GM18526 (cell line): ENCODE results near the gene TMEM163.

Source experiments
- POLR2A ChIP-seq: IDR thresholded peaks from 3 replicates; pipeline ENCODE4 v1.6.1; 2011; ENCODE audit not compliant: insufficient read length; ENCODE audit errors: extremely low read depth

TMEM163 gene

GRCh38 chr2:134431838-134432434 is 286.9 kb downstream of the TMEM163 start:
- TF ChIP-seq POLR2A: no peak

DNA sequence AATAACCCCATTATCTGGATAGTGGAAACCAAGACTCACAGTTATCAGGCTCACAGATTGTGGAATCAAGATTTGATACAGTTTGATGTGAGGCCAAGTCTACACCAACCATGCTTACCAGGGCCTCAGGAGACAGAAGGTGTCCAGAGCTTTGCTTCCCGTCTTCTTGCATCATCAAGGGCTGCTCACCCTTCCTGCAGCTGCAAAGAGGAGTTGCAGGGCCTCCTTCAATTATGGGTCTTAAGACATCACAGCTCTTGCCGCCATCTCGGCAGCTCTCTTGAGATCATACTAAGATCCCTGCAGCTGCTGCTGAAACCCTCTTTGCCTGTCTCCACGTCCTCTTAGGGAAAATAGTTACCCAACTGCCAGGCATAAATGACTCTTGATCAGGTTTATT is 288.9 kb downstream of the TMEM163 start:
- TF ChIP-seq POLR2A: no peak

- TF ChIP-seq POLR2A: no peak
Measured at GRCh38 chr2:134426721-134427120, 292.1 kb downstream of the TMEM163 start.

DNA sequence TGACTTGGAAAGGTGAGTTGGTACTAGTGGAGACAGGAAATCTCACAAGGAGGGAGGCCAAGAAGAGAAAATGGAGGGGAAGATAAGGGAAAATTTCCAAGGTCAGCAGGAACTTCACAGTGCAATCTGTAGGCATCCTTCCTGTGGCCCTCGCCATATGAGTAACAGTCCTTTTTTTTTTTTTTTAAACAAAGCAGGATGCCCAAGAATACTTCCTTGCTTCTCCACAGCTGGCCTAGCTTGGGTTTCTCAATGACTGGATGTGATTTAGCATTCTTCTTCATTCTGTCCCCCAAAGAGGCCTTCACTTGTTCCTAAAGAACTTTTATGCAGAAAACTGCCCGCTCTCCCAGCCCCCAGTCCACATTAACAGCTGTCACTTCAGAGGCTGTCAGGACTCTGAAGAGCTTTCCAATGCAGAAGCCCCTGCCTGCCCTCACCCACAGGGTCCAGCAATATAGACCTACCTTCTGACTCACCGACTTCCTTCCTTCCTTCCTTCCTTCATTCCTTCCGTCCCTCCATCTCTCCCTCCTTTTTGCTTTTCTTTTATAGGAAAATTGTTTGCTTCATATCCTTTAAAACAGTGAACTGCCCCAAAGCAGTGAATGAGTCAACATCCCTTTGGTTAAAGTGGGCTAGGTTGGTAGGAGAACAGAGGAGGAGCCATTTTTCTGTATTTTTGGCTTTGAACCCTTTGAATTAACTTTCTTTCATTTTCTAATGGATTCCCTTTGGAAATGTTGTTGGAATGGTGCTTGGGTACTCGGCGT is 292.9 kb downstream of the TMEM163 start:
- TF ChIP-seq POLR2A: no peak

GRCh38 chr2:134421556-134422328 is 297.1 kb downstream of the TMEM163 start:
- TF ChIP-seq POLR2A: no peak

DNA sequence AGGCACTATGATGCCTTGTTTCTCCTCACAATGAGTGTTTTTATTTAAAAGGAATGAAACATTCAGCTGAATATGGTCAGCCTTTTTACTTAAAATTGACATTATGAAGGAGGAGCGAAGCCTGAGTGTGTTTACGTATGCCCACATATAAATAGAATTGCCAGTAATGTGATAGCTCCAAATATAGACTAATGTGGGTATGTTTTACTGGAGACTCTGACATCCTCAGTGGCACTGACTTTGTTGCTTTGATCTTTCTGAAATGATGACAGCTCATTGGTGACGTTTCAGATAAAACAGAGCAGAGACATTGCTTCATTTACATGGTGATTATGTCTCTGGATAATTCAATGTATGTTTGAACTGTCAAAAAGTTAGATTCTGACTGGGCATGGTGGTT is 297.9 kb downstream of the TMEM163 start:
- TF ChIP-seq POLR2A: no peak

DNA sequence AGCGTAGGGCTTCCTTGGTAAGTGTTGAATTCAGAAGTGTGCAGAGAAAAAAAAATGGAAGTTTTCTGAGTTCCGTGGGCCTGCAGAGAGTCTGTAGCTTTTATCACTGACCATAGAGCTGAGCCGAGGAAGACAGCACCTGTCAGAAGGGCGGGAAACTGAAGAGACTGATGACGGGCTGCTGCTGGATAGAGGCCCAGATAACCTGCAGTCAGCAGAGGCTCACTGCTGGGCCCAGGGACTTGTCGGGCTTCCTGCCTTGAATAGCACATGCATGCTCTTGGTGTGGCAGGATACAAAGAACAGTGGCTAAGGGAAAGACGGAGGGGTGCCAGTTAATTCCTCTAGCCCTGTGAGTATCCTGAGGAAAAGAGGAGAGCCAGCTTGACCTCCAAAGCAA is 298.5 kb downstream of the TMEM163 start:
- TF ChIP-seq POLR2A: no peak

DNA sequence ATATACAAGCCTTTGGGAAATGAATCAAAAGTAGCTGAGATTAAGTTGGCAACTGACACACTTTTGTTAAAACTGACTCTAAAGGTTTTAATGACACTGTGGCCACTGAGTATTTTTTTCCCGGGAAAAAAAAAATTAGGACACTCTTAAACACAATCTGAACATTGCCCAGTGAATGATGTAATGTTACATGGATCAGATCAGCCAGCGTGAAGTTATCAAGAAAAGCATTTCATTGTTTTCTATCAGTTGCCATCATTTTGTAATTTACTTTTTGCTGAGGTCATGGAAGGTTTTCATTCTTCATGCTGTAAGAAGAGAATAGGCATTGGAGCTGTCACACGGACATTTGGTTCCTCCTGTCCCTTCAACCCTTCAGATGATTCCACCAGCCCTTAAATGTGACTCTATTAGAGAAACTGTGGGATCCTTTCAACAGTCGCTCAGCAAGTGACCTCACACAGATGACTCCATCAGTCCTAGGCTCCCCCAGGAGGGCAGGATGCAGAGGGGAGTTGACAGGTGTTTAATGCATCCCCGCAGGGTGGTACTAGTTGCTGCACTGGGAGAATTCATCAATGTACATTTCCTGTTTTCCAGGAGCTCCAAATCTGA is 300.7 kb downstream of the TMEM163 start:
- TF ChIP-seq POLR2A: no peak

DNA sequence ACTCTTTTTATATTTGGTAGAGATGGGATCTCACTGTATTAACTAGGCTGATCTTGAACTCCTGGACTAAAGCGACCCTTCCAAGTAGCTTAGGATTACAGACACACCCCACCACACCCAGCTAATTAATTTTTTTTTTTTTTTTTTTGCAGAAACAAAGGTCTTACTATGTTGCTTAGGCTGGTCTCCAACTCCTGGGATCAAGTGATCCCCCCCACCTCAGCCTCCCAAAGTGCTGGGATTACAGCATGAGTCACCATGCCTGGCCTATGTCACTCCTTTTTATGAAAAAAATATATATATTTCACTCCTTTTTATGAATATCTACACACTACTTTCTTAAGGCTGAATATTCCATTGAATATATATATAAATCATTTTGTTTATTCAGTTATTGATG is 302.2 kb downstream of the TMEM163 start:
- TF ChIP-seq POLR2A: no peak

GRCh38 chr2:134416018-134416417 is 302.8 kb downstream of the TMEM163 start:
- no peak for TF ChIP-seq POLR2A

DNA sequence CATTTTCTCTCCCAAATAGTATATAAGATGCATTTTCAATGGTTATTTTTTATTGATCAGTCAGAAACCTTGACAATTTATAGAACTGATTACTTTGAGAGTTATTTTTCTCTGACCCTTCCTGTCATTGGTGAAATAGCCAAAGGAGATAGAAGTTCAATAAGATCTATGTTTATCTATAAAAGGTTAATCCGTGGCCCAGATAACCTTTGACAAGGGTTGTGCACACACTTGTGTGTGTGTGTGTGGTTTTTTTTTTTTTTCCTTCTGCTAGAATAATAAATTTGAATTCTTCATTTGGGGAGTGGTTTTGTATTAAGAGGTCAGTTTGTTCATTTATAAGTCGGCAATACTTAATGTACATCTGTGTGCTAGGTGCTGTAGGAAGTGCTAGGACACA is 304.9 kb downstream of the TMEM163 start:
- no peak for TF ChIP-seq POLR2A

GRCh38 chr2:134413430-134413829 is 305.4 kb downstream of the TMEM163 start:
- no peak for TF ChIP-seq POLR2A

DNA sequence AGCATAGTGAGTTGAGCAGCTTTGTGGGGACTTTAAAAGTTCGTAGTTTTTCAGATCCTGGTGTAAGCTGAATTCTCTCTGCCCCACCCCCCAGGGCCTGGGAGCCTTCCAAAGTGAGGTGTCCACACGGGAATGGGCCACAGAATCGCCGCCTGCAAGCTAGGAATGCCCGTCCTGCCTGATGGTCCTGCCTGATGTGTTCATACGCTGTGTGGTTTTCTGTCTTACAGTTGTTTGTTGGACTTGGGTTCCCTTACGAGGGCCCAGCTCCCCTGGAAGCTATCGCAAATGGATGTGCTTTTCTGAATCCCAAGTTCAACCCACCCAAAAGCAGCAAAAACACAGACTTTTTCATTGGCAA is 306.2 kb downstream of the TMEM163 start:
- TF ChIP-seq POLR2A: no peak

- TF ChIP-seq POLR2A: no peak
Measured at GRCh38 chr2:134411828-134412638, 306.8 kb downstream of the TMEM163 start.

GRCh38 chr2:134411279-134411827 is 307.4 kb downstream of the TMEM163 start:
- TF ChIP-seq POLR2A: no peak
